GM19455 (cell line): ENCODE data around the gene ZNF10.

Experiments used
- ATAC-seq: cut with Tn5 transposase; IDR thresholded peaks from one replicate; pipeline ENCODE4 v1.9.1; 2021; ENCODE audit not compliant: unreplicated experiment

Gene ZNF10

GRCh38 chr12:133130038-133130807 is at the start of gene ZNF10, which contains the start of gene ZNF891:
Gene ZNF10, plus strand, starts transcription at chr12:133130627. Its CDS starts 13,866 bp downstream, at chr12:133144493.
Gene ZNF891, minus strand, starts transcription at chr12:133130274. Its CDS starts 8,356 bp downstream, at chr12:133121918.
- ATAC-seq: peak; percentile 94

GRCh38 chr12:133081159-133081780 is 49.2 kb upstream of the ZNF10 start:
- ATAC-seq: no peak

- no peak for ATAC-seq
Measured at GRCh38 chr12:133083345-133083744, 47.1 kb upstream of the ZNF10 start.

GRCh38 chr12:133105620-133106019 is 24.8 kb upstream of the ZNF10 start:
- no peak for ATAC-seq

GRCh38 chr12:133106253-133106652 is 24.2 kb upstream of the ZNF10 start:
- no peak for ATAC-seq

- no peak for ATAC-seq
Measured at GRCh38 chr12:133107121-133107520, 23.3 kb upstream of the ZNF10 start.

- ATAC-seq: no peak
Measured at GRCh38 chr12:133108150-133108549, 22.3 kb upstream of the ZNF10 start.

- no peak for ATAC-seq
Measured at GRCh38 chr12:133120385-133121191, 9.8 kb upstream of the ZNF10 start.

- no peak for ATAC-seq
Measured at GRCh38 chr12:133124674-133125073, 5.8 kb upstream of the ZNF10 start.

GRCh38 chr12:133129368-133130037 is 924 bp upstream of the ZNF10 start:
- ATAC-seq: no peak

- ATAC-seq: no peak
Measured at GRCh38 chr12:133130808-133131128, 341 bp downstream of the ZNF10 start.

GRCh38 chr12:133135747-133136146 is 5.3 kb downstream of the ZNF10 start:
- no peak for ATAC-seq

GRCh38 chr12:133145981-133146380 is 15.6 kb downstream of the ZNF10 start:
- no peak for ATAC-seq

- no peak for ATAC-seq
Measured at GRCh38 chr12:133156125-133156690, 25.8 kb downstream of the ZNF10 start.

- no peak for ATAC-seq
Measured at GRCh38 chr12:133165776-133166175, 35.3 kb downstream of the ZNF10 start.

GRCh38 chr12:133172491-133172890 is 42.1 kb downstream of the ZNF10 start:
- ATAC-seq: no peak

- no peak for ATAC-seq
Measured at GRCh38 chr12:133174901-133175300, 44.5 kb downstream of the ZNF10 start.

GRCh38 chr12:133180669-133181068 is 50.2 kb downstream of the ZNF10 start:
- no peak for ATAC-seq

- ATAC-seq: peak; percentile 97
Measured at GRCh38 chr12:133181238-133181959, 51.0 kb downstream of the ZNF10 start, which contains the start of gene ZNF268. Gene ZNF268, plus strand, starts transcription at chr12:133181495. Its CDS starts 503 bp downstream, at chr12:133181998.

GRCh38 chr12:133190176-133190575 is 59.7 kb downstream of the ZNF10 start:
- ATAC-seq: no peak
